Measurements from ENCODE around the gene ADH1C.

GRCh38 chr4:99389606-99390005 lies 37.1 kb upstream of the ADH1C start:
- no peak for TF ChIP-seq POLR2A (IDR thresholded peaks at IDR 0.05)
- TF ChIP-seq CTCF (IDR thresholded peaks at IDR 0.05 in 8 of 11, conservative IDR thresholded peaks at IDR 0.05 in 3 of 11): no peak
- no peak for TF ChIP-seq POLR2AphosphoS5 (IDR thresholded peaks at IDR 0.05)

All from spleen (tissue), 7 donors.